Measurements from ENCODE around the gene MMD.
A peak's percentile ranks its signal among the peaks of the same experiment; 100 is the strongest.
"Not testable (repeated sequence)": the region's sequence is repeated elsewhere in the genome, so short reads cannot be mapped to it uniquely, and the experiment has no call there.

MMD gene, protein sequence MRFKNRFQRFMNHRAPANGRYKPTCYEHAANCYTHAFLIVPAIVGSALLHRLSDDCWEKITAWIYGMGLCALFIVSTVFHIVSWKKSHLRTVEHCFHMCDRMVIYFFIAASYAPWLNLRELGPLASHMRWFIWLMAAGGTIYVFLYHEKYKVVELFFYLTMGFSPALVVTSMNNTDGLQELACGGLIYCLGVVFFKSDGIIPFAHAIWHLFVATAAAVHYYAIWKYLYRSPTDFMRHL

DNA sequence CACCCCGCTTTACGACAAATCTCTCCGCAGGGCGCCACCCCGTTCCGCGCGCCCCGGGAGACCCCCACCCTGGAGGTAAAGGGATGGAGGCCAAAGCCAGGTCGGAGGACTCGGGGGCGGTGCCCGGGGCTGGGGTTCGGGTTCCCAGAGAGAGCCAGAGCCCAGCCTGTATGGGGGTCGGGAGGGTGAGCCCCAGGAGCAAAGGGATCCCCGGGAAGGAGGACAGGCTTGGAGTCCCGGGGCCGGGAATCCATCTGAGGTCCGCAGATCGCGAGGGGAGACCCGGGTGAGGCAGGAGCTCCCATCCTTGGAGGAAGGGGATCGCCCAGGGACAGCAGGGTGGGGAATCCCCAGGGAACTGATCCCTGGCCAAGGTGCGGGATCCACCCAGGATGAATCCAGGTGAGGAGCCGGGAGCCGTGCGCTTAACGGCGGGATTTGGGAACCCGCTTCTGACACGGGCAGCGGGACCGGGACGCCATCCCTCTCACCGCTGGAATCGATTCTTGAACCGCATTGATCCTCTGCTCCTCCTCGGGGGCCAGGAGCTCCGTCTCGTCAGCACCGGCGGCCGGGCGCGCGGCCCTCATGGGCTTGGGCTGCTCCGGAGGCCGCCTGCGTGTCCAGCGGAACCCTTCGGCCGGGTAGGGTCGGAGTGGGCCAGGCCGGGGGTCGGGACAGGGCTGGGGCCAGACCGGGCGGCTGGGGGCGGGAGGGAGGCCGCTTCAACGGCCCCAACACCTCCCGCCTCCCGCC lies at the start of gene MMD:
MMD (minus strand) TSS at position 657 of the 756 bp plus-strand sequence; CDS start at position 517, 140 bp downstream.
- peak in 1 of 2 donors; percentile 6 for DNase-seq (ENCODE audit: low read depth in 2 of 2)

DNA sequence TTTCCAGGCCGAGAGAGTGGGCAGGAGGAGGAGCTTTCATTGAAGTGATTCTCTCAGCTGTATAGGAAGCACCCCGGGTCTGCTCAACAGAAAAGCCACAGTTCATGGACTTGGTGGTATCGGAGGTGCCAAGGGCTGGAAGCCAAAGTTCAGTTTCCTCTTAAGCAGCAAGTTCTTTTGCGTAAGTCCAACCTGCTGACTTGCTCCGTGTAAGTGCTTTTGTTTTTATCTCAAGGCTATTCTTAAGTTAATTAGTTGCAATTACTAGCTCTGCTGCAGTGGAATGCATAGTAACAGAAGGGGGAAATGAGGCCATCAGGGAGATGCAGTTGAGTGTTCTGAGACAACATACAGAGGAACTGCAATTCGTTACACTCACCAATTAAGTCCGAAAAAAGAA lies 45.0 kb upstream of the MMD start:
- no peak for DNase-seq (ENCODE audit: low read depth in 2 of 2)

DNA sequence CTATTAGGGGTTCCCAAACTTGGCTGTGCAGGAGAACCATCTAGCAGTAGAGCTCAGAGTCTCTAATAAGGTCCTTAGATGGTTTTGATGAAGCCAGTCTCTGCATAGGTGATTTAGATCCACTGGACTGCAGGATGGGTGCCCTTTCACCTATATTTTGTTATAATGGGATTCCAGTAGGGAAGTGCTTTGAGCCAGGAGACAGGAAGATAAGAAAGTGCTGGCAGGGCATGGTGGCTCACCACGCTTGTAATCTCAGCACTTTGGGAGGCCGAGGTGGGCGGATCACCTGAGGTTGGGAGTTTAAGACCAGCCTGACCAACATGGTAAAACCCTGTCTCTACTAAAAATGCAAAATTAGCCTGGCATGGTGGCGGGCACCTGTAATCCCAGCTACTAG lies 44.1 kb upstream of the MMD start:
- not testable (repeated sequence) for DNase-seq (ENCODE audit: low read depth in 2 of 2)

DNA sequence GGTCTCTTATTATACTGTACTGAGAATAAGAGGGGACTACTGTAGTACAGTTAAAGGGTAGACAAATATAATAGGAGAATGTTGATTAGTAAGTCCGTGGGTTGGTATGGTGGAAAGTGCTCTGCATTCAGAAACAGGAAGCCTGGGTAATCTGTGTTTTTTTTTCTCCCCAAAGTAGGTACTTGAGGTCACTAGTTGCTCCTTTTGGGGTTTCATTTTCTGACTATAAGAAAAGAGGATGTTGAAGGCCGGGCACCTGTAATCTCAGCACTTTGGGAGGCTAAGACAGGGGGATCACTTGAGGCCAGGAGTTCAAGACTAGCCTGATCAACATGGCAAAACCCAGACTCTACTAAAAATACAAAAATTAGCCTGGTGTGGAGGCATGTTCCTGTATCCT lies 42.0 kb upstream of the MMD start:
- DNase-seq (ENCODE audit: low read depth in 2 of 2): no peak

DNA sequence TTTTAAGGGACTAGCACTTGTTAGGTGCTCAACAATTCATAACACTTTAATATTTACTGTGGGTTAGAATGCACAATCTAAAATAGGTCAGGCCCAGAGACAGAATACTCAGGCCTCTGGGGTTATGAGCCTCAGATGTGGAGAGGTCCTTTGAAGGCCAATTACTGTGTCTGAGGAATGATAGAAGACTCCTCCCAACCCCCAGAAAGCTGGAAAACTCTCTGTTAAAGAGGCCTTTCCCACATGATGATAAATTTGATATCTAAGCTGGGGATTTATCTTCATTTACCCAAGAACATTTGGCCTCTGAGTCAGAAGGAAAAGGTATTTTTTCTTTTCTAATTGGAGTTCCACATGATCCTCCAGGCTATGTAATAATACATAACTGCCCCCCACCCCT lies 41.1 kb upstream of the MMD start:
- no peak for DNase-seq (ENCODE audit: low read depth in 2 of 2)

DNA sequence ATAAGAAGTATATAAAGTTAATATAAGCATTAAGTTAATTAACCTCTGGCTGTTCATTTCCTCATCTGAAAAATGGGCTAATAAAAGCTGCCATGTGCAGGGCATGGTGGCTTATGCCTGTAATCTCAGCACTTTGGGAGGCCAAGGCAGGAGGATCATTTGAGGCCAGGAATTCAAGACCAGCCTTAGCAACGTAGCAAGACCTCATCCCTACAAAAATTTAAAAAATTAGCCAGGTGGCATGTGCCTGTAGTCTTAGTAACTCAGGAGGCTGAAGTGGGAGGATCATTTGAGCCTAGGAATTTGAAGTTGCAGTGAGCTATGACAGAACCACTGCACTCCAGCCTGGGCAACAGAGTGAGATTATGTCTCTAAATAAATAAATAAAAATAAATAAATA lies 40.6 kb upstream of the MMD start:
- DNase-seq (ENCODE audit: low read depth in 2 of 2): no peak

DNA sequence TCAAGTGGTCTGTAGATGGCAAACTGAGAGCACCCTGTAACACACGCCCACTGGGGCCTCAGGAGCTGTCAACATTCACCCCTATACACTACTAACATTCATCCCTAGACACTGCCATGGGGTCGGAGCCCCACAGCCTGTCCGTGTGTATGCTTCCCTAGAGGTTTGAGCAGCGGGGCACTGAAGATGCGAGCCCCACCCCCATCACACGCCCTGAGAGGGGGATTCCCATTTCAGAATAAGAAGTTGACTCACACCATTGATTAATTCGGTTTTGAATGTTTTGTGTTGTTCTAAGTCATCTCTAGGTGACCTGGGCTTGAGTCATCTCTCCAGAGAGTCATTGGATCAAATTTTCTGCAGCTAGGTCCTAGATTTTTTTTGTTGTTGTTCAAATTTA lies 37.3 kb upstream of the MMD start:
- peak; percentile 54 for DNase-seq (ENCODE audit: low read depth in 2 of 2)

DNA sequence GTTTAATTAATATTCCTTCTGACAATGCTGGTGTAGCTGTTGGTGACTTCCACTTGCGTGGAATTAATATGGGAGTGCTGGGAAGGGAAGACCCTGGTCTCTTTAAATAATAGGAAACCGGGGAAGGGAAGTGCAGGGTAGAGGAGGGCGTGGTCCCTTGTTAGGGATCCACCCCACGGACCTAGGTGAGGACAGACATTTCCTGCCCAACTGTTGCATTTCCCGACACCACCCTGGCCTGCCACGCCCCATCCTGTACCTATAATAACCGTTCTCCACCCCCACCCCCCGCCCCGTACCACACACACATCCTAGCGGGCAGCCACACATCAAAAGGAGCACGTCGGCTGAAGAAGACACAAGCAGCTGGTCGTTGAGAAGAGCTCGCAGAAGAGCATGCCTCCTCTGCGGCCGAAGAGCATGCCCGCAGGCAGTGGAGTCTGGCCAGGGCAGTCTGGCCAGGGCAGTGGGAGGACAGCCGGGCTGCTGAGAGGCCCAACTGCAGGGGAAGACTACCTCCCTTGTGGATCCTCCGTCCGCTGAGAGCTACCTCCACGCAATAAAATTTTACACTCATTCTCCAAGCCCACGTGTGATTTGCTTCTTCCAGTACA lies 36.8 kb upstream of the MMD start:
- no peak for DNase-seq (ENCODE audit: low read depth in 2 of 2)

DNA sequence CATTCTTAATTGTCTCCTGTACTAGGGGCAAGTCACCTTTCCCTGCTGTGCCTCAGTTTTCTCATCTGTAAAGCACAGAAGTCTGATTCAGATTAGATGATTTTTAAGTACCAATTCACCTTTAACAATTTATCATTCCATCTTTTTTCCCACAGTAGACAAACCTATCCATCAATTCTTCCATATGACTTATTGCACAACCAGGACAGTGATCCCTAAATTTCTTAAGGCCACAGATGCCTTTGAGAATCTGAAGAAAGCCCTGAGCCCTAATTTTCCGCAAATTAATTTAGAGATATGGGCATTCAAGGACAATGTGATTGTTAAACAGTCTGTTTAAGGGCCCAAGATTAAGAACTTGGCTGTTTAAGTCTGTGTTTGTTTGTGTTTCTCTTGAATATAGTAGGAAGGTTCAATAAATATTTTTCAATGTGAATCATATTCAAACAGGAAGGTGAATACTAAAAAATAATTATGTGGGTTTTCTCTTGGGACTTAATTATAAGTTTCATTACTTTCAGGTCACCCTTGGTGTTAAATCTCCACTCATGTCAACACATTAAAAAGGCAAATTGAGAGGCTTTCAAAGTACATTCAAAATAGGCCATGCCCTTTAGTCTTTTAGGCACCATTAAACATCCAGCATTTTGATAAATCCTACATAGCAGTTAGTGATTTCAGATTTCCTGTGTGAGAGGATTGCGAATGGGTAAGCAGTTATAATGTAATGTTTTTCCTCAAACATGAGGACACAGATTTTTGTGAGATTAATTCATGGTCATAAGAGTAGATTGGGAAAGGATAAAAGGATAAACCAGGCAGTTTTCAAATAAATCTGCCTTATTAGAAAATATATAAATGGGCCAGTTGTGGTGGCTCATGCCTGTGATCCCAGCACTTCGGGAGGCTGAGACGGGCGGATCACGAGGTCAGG lies 34.9 kb upstream of the MMD start:
- no peak for DNase-seq (ENCODE audit: low read depth in 2 of 2)

DNA sequence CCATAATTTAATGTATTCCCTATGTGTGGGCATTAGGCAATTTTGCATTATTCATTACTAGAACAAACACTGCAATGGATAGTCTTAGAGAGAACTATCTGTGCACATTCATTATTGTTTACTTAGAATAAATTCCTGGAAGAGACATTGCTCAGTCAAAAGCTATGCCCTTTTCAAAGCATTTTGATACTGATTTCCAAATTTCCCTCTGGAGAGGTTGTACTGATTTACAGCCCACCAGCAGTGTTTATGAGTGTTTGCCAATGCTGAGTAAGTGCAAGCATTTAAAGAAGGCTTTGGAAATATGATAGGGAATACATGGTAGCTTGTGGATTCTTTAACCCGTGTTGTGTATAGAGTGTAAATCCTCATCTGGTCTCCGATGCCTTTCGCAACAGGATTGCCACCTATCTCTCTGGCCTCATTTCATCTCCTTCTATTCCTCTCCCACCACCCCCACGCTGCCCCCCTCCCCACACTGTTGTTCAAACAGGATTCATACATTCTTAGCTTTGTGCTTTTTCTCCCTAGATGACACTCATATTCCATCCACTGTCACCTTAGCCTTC lies 33.4 kb upstream of the MMD start:
- DNase-seq (ENCODE audit: low read depth in 2 of 2): no peak

DNA sequence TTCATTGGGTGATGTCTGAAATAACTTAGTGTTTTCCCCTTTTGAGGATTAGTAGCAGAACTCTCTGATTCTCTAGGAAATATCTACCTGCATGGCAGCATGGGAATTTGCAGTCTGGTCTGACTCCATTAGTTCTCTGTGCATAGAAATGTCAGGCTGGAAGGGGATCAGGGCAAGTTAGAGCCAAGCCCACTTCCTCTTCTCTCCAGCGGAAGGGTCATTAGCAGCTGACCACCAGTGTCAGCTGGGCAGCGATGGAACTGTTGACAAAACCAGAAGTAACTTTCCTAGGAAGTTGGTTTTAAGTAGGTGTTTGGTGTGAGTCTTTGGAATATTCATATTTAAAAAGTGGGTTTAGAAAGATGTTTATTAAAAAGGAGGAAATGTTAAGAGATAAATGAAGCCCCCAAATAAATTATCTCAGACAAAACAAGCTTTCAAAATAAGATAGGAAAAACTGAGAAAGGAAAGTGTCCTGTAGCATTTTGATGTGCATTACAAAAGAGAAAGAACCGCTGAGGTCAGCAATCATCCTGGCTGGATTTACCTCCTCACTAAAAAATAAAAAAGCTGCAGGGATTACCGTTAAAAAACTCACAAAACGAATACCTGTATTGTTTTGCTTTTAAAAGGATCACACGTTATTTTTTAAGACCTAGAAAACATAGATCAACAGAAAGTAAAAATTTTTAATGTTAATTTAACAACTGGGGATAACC lies 32.4 kb upstream of the MMD start:
- DNase-seq (ENCODE audit: low read depth in 2 of 2): no peak

DNA sequence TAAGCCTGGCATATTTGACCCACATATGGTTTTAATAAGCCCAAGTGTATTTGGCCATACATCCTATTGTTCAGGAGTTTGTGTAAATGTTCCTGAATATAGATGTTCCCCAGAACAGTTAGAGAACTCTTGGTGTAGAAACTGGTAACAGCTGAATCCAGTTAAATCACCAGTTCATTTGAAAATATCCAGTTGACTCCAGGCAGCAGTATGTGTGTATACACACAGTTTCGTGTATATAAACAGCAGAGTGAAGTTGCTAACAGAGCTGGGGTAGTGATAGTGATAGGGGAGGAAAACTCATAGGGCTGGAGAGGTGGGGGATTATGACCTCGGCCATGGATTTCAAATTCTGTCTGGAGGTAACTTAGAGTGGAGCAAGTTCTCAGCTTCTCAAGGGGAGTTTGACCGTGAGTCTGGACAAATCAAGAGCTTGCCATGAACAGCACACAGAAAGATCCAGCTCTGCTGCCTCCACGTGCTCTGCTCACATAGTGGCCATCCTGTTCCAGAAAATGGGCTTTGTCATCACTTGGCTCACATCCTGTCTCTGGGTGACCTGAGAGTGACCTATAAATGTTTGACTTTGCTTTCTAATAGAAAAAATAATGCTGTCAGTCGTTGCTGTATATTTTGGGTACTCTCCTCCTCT lies 30.6 kb upstream of the MMD start:
- DNase-seq (ENCODE audit: low read depth in 2 of 2): no peak

DNA sequence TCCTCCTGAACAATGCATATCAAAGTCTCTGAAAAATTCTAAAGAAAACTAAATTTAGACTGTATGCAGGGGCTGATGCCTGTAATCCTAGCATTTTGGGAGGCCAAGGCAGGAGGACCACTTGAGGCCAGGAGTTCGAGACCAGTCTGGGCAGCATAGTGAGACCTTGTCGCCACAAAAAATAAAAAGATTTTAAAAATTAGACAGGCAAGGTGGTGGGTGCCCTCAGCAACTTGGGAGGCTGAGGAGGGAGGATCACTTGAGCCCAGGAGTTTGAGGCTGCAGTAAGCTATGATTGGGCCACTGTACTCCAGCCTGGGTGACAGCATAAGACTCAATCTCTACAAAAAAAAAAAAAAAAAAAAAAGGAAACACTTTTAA lies 30.1 kb upstream of the MMD start:
- no peak for DNase-seq (ENCODE audit: low read depth in 2 of 2)

DNA sequence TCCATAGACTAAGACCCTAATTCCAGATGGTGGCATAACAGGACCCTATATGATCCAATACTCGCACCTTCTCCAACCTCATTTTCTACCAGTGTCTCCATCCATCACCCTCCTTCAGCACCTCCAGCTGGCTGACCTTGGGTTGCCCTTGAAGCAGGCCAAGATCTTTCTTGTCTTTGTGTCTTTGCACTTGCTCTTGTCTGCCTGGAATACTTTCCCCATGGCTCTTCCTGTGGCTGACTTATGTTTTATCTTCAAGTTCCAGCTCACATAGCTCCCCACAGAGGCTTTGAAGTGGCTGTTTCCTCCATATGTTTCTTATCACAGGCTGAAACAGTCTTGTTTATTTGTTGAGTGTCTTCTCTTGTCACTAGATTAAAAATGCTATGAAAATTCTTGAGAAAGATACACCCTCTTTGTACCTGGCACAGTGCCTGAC lies 29.6 kb upstream of the MMD start:
- no peak for DNase-seq (ENCODE audit: low read depth in 2 of 2)

DNA sequence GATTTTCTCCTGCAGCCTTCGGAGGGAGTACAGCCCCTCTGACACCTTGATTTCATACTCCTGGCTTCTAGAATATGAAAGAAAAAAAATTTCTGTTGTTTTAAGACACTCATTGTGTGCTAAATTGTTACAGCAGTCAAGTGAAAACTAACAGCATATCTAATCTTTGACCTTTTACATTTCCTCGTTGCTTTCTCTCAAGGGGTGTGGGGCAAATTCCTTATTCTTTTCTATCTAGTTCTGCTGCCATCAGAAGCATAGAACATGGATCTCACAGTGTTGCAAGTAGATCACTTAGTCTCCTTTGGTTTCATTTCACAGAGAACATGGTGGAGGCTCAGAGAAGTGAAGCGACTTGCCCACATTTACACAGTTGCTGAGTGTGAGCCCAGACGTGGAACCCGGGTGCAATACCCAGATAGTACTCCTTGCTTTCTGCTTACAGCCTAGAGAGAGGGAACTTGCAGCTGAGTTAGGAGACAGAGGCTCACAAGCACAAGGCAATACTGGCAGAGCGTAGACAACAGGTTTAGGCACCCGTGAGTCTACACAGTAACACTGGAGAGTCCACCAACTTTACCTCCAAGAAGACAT lies 28.7 kb upstream of the MMD start:
- no peak for DNase-seq (ENCODE audit: low read depth in 2 of 2)

DNA sequence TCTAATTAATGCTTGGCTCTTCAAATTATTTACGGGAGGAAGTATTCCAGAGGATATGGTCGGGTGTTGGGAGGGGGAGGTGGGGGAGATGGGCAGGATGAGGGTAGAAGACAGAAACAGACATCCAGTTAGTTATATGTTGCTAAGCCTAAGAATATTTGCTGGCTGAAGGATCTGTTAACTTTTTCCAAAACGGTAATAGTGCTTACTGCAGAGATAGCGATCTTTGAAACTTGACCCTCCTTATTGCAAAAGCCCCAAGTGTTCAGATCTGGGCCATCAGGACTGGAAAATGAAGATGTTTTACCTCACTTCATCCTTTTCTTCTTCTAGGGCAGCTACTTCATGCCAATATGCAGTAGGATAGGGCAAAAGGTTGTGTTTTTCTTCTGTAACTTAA lies 27.0 kb upstream of the MMD start:
- no peak for DNase-seq (ENCODE audit: low read depth in 2 of 2)

DNA sequence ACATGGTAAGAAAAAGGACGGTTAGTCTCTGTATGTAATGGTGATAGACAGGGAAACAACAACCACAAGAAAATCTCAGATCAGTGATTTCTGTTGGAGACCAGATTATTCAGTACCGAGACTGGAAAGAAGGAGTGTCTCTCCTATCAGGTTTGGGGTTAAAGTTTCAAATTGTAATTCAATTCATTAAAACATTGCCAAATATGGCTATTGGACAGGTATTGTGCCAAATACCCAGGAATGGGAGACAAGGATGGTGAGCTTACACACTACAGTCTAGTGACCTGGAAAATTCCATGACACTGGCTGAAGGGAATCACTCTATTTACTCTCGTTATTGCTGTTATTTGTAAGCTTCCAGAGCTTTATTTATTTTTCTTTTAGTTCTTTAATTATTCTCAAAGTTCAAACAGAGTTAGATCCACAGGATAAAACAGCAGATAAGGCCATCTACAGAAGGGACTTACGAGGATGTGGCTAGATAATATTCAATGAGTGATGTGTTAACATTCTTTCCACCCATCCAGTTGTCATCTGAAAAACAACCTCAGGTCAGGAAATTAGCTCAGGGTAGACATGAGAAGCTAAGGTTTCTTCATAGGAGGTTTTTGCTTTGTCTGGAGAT lies 25.1 kb upstream of the MMD start:
- DNase-seq (ENCODE audit: low read depth in 2 of 2): no peak

DNA sequence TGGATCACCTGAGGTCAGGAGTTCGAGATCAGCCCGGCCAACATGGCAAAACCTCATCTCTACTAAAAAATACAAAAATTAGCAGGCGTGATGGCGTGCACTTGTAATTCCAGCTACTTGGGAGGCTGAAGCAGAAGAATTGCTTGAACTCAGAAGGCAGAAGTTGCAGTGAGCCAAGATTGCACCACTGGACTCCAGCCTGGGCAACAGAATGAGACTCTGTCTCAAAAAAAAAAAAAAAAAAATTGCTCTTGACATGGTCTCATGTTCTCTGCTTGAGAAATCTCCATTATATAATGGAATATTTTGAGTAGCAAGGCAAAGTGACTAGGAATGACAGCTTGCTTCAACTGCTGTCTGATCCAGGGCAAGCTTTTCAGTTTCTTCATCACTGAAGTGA lies 24.4 kb upstream of the MMD start:
- not testable (repeated sequence) for DNase-seq (ENCODE audit: low read depth in 2 of 2)
